ENCODE results near the gene MCIDAS. TPM values are rescaled to one million over a fixed set of nuclear protein-coding genes. Genes with fewer than 3 reads are reported as not detected.

MCIDAS gene
- under 1 TPM; 0.39 to 0.68 TPM for total RNA-seq
- 0.42 TPM for polyA plus RNA-seq (ENCODE audit: insufficient read depth, low read depth, low replicate concordance)
- long read RNA-seq, donor 1, result 0 reads
- long read RNA-seq, donor 2, result 0 reads

GRCh38 chr5:55226934-55227663 is at the start of gene MCIDAS:
Gene MCIDAS (minus strand): TSS chr5:55227315. CDS start chr5:55227138, 177 bp downstream.
- Histone ChIP-seq H3K4me1 (peaks cover 17% of the 10 kb centered on the region), H3K27me3 (no peaks in the 10 kb centered on the region), H3K9me3 (no peaks in the 10 kb centered on the region), H3K4me3 (peak within 1 kb of the TSS; percentile 34 to 58), H3K27ac (no peak within 1 kb of the TSS), H3K36me3 (ENCODE audit: low read depth, missing control alignments) (no peaks in the 10 kb centered on the region)
- intact Hi-C loops (cut with DNase I; ENCODE audit: low total_unique reads), result no loop called here
- peak; percentile 61 for DNase-seq
- WGBS, 2 donors, result 0 to 1% methylated on average over 30 to 52 of the region's 80 CpGs
- TF ChIP-seq CTCF (IDR thresholded peaks at IDR 0.05) (no peak), POLR2A (IDR thresholded peaks at IDR 0.05) (no peak)

GRCh38 chr5:55276771-55277170 is 49.7 kb upstream of the MCIDAS start:
- no peak overlapping the region for H3K4me3 ChIP-seq
- H3K9me3 ChIP-seq, result no peaks in the 10 kb centered on the region
- H3K27me3 ChIP-seq, result no peaks in the 10 kb centered on the region
- no peak overlapping the region for H3K27ac ChIP-seq
- no peaks in the 10 kb centered on the region for H3K4me1 ChIP-seq
- 83 to 95% methylated on average over 1 of the region's 1 CpG for WGBS, 2 donors
- intact Hi-C loops (cut with DNase I; ENCODE audit: low total_unique reads), result no loop called here
- H3K36me3 ChIP-seq (ENCODE audit: low read depth, missing control alignments), result no peaks in the 10 kb centered on the region
- no peak for TF ChIP-seq POLR2A (IDR thresholded peaks at IDR 0.05)
- TF ChIP-seq CTCF (IDR thresholded peaks at IDR 0.05), result no peak
- no peak for DNase-seq

DNA sequence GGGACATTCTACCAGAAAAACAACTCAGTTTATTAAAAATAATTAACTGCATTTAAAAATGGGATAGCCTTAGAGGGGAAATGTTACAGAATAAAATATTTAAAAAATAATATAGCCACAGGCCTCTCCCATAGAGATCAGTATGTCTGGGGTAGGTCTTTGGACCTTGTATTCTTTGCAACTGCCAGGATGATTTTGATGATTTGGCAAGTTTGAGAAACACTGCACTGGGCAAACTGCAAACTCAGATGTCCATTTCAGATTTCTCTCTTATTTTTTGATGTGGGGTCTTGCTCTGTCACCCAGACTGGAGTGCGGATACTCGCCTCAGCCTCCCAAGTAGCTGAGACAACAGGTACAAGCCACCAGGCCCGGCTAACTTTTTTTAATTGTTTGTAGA is 31.2 kb upstream of the MCIDAS start:
- H3K4me1 ChIP-seq, result no peaks in the 10 kb centered on the region
- H3K4me3 ChIP-seq, result no peak overlapping the region
- no peaks in the 10 kb centered on the region for H3K36me3 ChIP-seq (ENCODE audit: low read depth, missing control alignments)
- H3K27ac ChIP-seq, result no peak overlapping the region
- no peak for DNase-seq
- WGBS, 2 donors, result 84 to 86% methylated on average over 3 of the region's 3 CpGs
- intact Hi-C loops (cut with DNase I; ENCODE audit: low total_unique reads), result no loop called here
- no peak for TF ChIP-seq CTCF (IDR thresholded peaks at IDR 0.05)
- TF ChIP-seq POLR2A (IDR thresholded peaks at IDR 0.05), result no peak
- H3K9me3 ChIP-seq, result no peaks in the 10 kb centered on the region
- H3K27me3 ChIP-seq, result no peaks in the 10 kb centered on the region

DNA sequence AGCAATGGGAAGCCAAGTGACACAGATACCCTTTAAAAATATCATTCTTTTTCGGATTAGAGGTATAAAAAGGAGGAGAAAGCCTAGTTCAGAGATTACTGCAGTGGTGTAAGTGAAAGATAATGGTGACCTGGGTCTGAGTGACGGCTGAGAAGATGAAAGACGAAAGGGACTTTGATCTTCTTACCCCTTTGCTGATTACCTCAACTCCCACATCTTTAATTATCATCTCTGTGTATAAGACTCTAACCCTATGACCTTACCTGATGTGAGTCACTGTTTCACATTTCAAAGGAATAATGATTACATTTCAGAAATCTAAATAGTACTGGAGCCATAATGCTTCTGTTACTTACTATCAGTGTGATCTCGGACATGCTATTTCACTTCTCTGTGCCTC is 27.7 kb upstream of the MCIDAS start:
- intact Hi-C loops (cut with DNase I; ENCODE audit: low total_unique reads), result no loop called here
- WGBS, 2 donors, result 87 to 90% methylated on average over 4 of the region's 4 CpGs
- no peak for TF ChIP-seq CTCF (IDR thresholded peaks at IDR 0.05)
- no peak overlapping the region for H3K4me3 ChIP-seq
- no peaks in the 10 kb centered on the region for H3K9me3 ChIP-seq
- H3K27me3 ChIP-seq, result no peaks in the 10 kb centered on the region
- H3K36me3 ChIP-seq (ENCODE audit: low read depth, missing control alignments), result no peaks in the 10 kb centered on the region
- H3K4me1 ChIP-seq, result no peaks in the 10 kb centered on the region
- H3K27ac ChIP-seq, result no peak overlapping the region
- no peak for DNase-seq

DNA sequence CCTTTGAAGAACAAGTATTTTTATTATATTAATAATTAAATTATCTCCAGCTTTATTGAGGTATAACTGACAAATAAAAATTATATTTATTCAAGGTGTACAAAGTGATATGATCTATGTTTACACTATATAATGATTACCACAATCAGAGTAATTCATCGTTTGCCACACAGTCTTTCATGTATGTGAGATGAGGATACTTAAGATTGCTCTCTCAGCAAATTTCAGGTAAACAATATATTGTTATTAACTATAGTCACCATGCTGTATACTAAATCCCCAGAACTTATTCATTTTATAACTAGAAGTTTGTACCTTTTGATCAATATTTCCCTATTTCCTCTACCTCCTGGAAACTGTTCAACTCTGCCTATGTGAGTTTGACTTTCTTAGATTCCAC is 22.9 kb upstream of the MCIDAS start:
- Histone ChIP-seq H3K27me3 (no peaks in the 10 kb centered on the region), H3K9me3 (no peaks in the 10 kb centered on the region), H3K27ac (no peak overlapping the region), H3K4me3 (no peak overlapping the region), H3K4me1 (no peaks in the 10 kb centered on the region), H3K36me3 (ENCODE audit: low read depth, missing control alignments) (no peaks in the 10 kb centered on the region)
- intact Hi-C loops (cut with DNase I; ENCODE audit: low total_unique reads), result no loop called here
- no peak for DNase-seq
- TF ChIP-seq POLR2A (IDR thresholded peaks at IDR 0.05) (no peak), CTCF (IDR thresholded peaks at IDR 0.05) (no peak)
- WGBS, 2 donors, result 82 to 88% methylated on average over 1 of the region's 1 CpG

Data from testis (tissue), 5 donors.